H1 (cell line): ENCODE measurements around the gene LBH. TPM values are rescaled to one million over a fixed set of nuclear protein-coding genes. Genes with fewer than 3 reads are reported as not detected.

ENCODE experiments used
- CTCF ChIA-PET: fragments of 300-600 bp; sonication (Branson Sonifier 250); formaldehyde crosslinking; loops from one replicate; lab custom pipeline; 2021; ENCODE audit not compliant: partially characterized antibody; lab: Charles Lee
- POLR2A ChIA-PET: fragments of 300-600 bp; sonication (Branson Sonifier 250); formaldehyde crosslinking; loops from one replicate; lab custom pipeline; 2021; ENCODE audit warnings: inconsistent platforms; ENCODE audit not compliant: partially characterized antibody; lab: Charles Lee
- DNase-seq, 2 experiments: peaks; one replicate each; pipeline versions ENCODE4 v3.0.0 to v3.0.0-alpha.2; 2010 to 2022; ENCODE audit warnings: low spot score in 2 of 2, low read depth in 1 of 2, mixed read lengths in 1 of 2
- FAIRE-seq: peaks from 2 replicates; lab custom pipeline; 2011; peaks lifted over from hg19 to GRCh38; lab: Jason Lieb, UNC
- H2AFZ ChIP-seq: 2 replicates; pipeline ENCODE4 v1.8.1; 2012; ENCODE audit warnings: low read length, inconsistent platforms
- H2AK5ac ChIP-seq: 2 replicates; pipeline ENCODE4 v1.6.1; 2013; ENCODE audit warnings: low read depth, low read length
- H2BK120ac ChIP-seq: replicated peaks from 2 replicates; pipeline ENCODE3; 2013; ENCODE audit warnings: low read depth, low read length, inconsistent platforms
- H2BK12ac ChIP-seq: 2 replicates; pipeline ENCODE4 v1.6.1; 2013; ENCODE audit warnings: low read depth, low read length
- H2BK15ac ChIP-seq: 2 replicates; pipeline ENCODE4 v1.6.1; 2013; ENCODE audit warnings: low read length
- H2BK20ac ChIP-seq: 2 replicates; pipeline ENCODE4 v1.6.1; 2013; ENCODE audit warnings: low read length
- H2BK5ac ChIP-seq: 2 replicates; pipeline ENCODE4 v1.6.1; 2013; ENCODE audit warnings: low read depth, low read length
- H3K14ac ChIP-seq: 2 replicates; pipeline ENCODE4 v1.6.1; 2013; ENCODE audit warnings: inconsistent platforms; ENCODE audit not compliant: insufficient read length
- H3K18ac ChIP-seq: 2 replicates; pipeline ENCODE4 v1.6.1; 2013; ENCODE audit warnings: low read length; ENCODE audit errors: extremely low read depth
- H3K23ac ChIP-seq: 2 replicates; pipeline ENCODE4 v1.6.1; 2013; ENCODE audit warnings: inconsistent platforms; ENCODE audit not compliant: insufficient read length
- H3K23me2 ChIP-seq: 2 replicates; pipeline ENCODE4 v1.6.1; 2013; ENCODE audit warnings: low read depth, low read length
- H3K27ac ChIP-seq: 2 replicates; pipeline ENCODE4 v1.6.1; 2011; ENCODE audit warnings: low read depth, low read length, inconsistent platforms
- H3K27me3 ChIP-seq, 4 experiments: replicated peaks in 1 of 4; 1 replicate in 1 of 4; 2 replicates in 3 of 4; pipeline versions ENCODE4 v1.6.1 to v1.8.1; 2011 to 2013; ENCODE audit warnings: low read length in 3 of 4, mild to moderate bottlenecking in 3 of 4, inconsistent platforms in 2 of 4, mixed read lengths in 2 of 4, moderate library complexity in 1 of 4; ENCODE audit not compliant: control insufficient read depth in 3 of 4, insufficient read depth in 3 of 4; ENCODE audit errors: extremely low read depth in 1 of 4
- H3K36me3 ChIP-seq, 4 experiments: 2 replicates each; pipeline versions ENCODE4 v1.6.1 to v1.8.1; 2011 to 2013; ENCODE audit warnings: mild to moderate bottlenecking in 4 of 4, low read length in 3 of 4, moderate library complexity in 2 of 4, control low read depth in 1 of 4, inconsistent platforms in 1 of 4; ENCODE audit not compliant: insufficient read depth in 4 of 4, control insufficient read depth in 2 of 4
- H3K4ac ChIP-seq: replicated peaks from 2 replicates; pipeline ENCODE3; 2013; ENCODE audit warnings: low read length, low read depth, mixed read lengths, inconsistent platforms; ENCODE audit not compliant: insufficient read length
- H3K4me1 ChIP-seq, 4 experiments: replicated peaks in 1 of 4; 1 replicate in 1 of 4; 2 replicates in 3 of 4; pipeline versions ENCODE4 v1.6.1 to v1.8.1; 2011 to 2013; ENCODE audit warnings: low read length in 3 of 4, inconsistent platforms in 2 of 4, mixed read lengths in 1 of 4; ENCODE audit not compliant: insufficient read depth in 4 of 4, control insufficient read depth in 3 of 4
- H3K4me2 ChIP-seq, 2 experiments: 2 replicates each; pipeline versions ENCODE4 v1.6.1 to v1.8.1; 2011 to 2013; ENCODE audit warnings: low read depth in 2 of 2, low read length in 2 of 2, control low read depth in 1 of 2, inconsistent platforms in 1 of 2, mild to moderate bottlenecking in 1 of 2; ENCODE audit not compliant: insufficient read depth in 1 of 2
- H3K4me3 ChIP-seq, 4 experiments: fragments of 200-600, 300-600 bp in 1 of 4; sonication (generic), shearing (Covaris generic), sonication (Bioruptor Twin) in 1 of 4; 2 replicates each; pipeline versions ENCODE4 v1.5.1 to v1.8.1; 2011 to 2016; ENCODE audit warnings: low read length in 4 of 4, low read depth in 3 of 4, control low read depth in 2 of 4, inconsistent platforms in 2 of 4, mild to moderate bottlenecking in 2 of 4, mixed read lengths in 1 of 4, moderate library complexity in 1 of 4; ENCODE audit not compliant: insufficient read depth in 2 of 4; ENCODE audit errors: extremely low read depth in 1 of 4
- H3K56ac ChIP-seq: replicated peaks from 2 replicates; pipeline ENCODE3; 2013; ENCODE audit warnings: low read depth, mild to moderate bottlenecking, mixed read lengths, low read length, inconsistent platforms; ENCODE audit not compliant: insufficient read length
- H3K79me1 ChIP-seq: 2 replicates; pipeline ENCODE4 v1.6.1; 2013; ENCODE audit warnings: low read depth, low read length, control low read depth
- H3K79me2 ChIP-seq, 2 experiments: 2 replicates each; pipeline versions ENCODE4 v1.6.1 to v1.8.1; 2012 to 2013; ENCODE audit warnings: low read length in 2 of 2, mild to moderate bottlenecking in 2 of 2, inconsistent platforms in 1 of 2; ENCODE audit not compliant: insufficient read depth in 2 of 2, control insufficient read depth in 1 of 2
- H3K9ac ChIP-seq, 4 experiments: replicated peaks in 1 of 4; 1 replicate in 1 of 4; 2 replicates in 3 of 4; pipeline versions ENCODE4 v1.6.1 to v1.8.1; 2011 to 2013; ENCODE audit warnings: low read depth in 3 of 4, low read length in 3 of 4, control low read depth in 2 of 4, mild to moderate bottlenecking in 2 of 4, moderate library complexity in 2 of 4, inconsistent platforms in 1 of 4; ENCODE audit errors: extremely low read depth in 1 of 4
- H3K9me3 ChIP-seq, 2 experiments: 2 replicates each; pipeline versions ENCODE4 v1.6.1 to v1.8.1; 2012 to 2013; ENCODE audit warnings: mild to moderate bottlenecking in 2 of 2, moderate library complexity in 2 of 2, control low read depth in 1 of 2, inconsistent platforms in 1 of 2, low read depth in 1 of 2, low read length in 1 of 2, mixed read lengths in 1 of 2; ENCODE audit not compliant: insufficient read depth in 2 of 2
- H4K20me1 ChIP-seq, 2 experiments: replicated peaks in 1 of 2; 2 replicates each; pipeline versions ENCODE3 to v1.8.1; 2011 to 2013; ENCODE audit warnings: inconsistent platforms in 2 of 2, low read length in 2 of 2, mild to moderate bottlenecking in 1 of 2; ENCODE audit not compliant: insufficient read depth in 2 of 2, control insufficient read depth in 1 of 2
- H4K5ac ChIP-seq: 2 replicates; pipeline ENCODE4 v1.6.1; 2013; ENCODE audit warnings: low read length, low read depth, mixed read lengths, inconsistent platforms; ENCODE audit not compliant: insufficient read length
- H4K8ac ChIP-seq: 2 replicates; pipeline ENCODE4 v1.8.0; 2013; ENCODE audit warnings: mild to moderate bottlenecking, moderate library complexity, low read length, inconsistent platforms; ENCODE audit not compliant: insufficient read depth; ENCODE audit errors: extremely low read depth
- H4K91ac ChIP-seq: replicated peaks from 2 replicates; pipeline ENCODE3; 2013; ENCODE audit warnings: low read length, mixed read lengths, inconsistent platforms; ENCODE audit not compliant: insufficient read length
- WGBS, 2 experiments: shearing (Covaris generic) in 1 of 2; methylation state at CpG; one replicate each; pipeline versions ENCODE4 v1.1.6 to v1.1.7; 2013 to 2015; ENCODE audit warnings: low lambda C conversion rate in 2 of 2, mixed read lengths in 2 of 2, inconsistent platforms in 1 of 2, low coverage in 1 of 2, missing lambda C conversion rate in 1 of 2; ENCODE audit not compliant: insufficient replicate concordance in 2 of 2, insufficient coverage in 1 of 2, insufficient read length in 1 of 2; ENCODE audit errors: extremely low coverage in 1 of 2, missing lambda C conversion rate in 1 of 2; 5-methylcytosine and 5-hydroxymethylcytosine counted together
- polyA plus RNA-seq, 7 experiments: library from polyadenylated mRNA; depleted of rRNA in 3 of 7; stranded (reverse) in 5 of 7; unstranded in 2 of 7; fragments of >200 nt in 5 of 7; fragments of 200-250 nt in 2 of 7; gene quantifications; 1 replicate in 5 of 7; 2 replicates in 1 of 7; 4 replicates in 1 of 7; pipeline versions ENCODE4 v1.2.1 to v1.2.3, GENCODE V29; 2011 to 2013; ENCODE audit warnings: missing spikeins in 2 of 7, mixed read lengths in 2 of 7
- total RNA-seq: library from RNA; stranded (reverse); fragmentation: NEBNext Ultra II Directional; extraction: Animal tissue kit (Norgen Biotek cat#: 25700); gene quantifications from 2 replicates; pipeline ENCODE4 v1.2.1, GENCODE V29; 2021

LBH gene
- total and polyA plus RNA-seq, 2 of the 8 experiments (the other 6 are each of a cell fraction or from before 2014, with no cell fraction given) = 25.7 to 34.5 TPM

- Histone ChIP-seq H3K18ac (no peak overlapping the region), H3K23ac (no peak overlapping the region), H3K9me3 (no peaks in the 10 kb centered on the region), H3K27me3 (no peaks in the 10 kb centered on the region), H3K4me2 (no peak overlapping the region), H2AK5ac (no peak overlapping the region), H3K4me1 (peaks cover 0 to 4% (median 2%) of the 10 kb centered on the region in 4 experiments; a peak in 3 of 7 replicates), H3K36me3 (no peaks in the 10 kb centered on the region), H3K79me2 (no peaks in the 10 kb centered on the region), H2BK120ac (no peak overlapping the region), H4K20me1 (no peaks in the 10 kb centered on the region), H3K27ac (no peak overlapping the region), H4K91ac (no peak overlapping the region), H2BK20ac (no peak overlapping the region), H3K9ac (no peak overlapping the region), H3K14ac (no peak overlapping the region), H2BK12ac (no peak overlapping the region), H4K8ac (no peak overlapping the region), H2BK15ac (no peak overlapping the region), H3K4ac (no peak overlapping the region), H4K5ac (no peak overlapping the region), H2AFZ (no peak overlapping the region), H3K4me3 (no peak overlapping the region), H3K23me2 (no peaks in the 10 kb centered on the region), H3K56ac (no peak overlapping the region), H2BK5ac (no peak overlapping the region), H3K79me1 (no peaks in the 10 kb centered on the region)
- CTCF ChIA-PET = interaction anchor here (0.9 kb wide), 1 partner anchor 506 kb away, joined by 4 read pairs; no protein-coding TSS in a partner anchor
- POLR2A ChIA-PET = no interaction called here
- DNase-seq = no peak
- WGBS, 2 experiments = 100% methylated on average over 1 of the region's 1 CpG; no CpG with 5 or more reads in 1 of the 2 experiments
- no peak for FAIRE-seq
These were observed 25.9 kb upstream of the LBH start for GRCh38 chr2:30205456-30205855.
